Endodermal cell (in vitro differentiated cells): ENCODE data around the gene DSCAML1. TPM values are rescaled to one million over a fixed set of nuclear protein-coding genes. Genes with fewer than 3 reads are reported as not detected.

Experiments
- DNase-seq: peaks from one replicate; pipeline ENCODE4 v3.0.0-alpha.2; 2017
- H3K27ac ChIP-seq: 2 replicates; pipeline ENCODE4 v1.5.1; 2013; ENCODE audit warnings: mild to moderate bottlenecking, low read depth, low read length, moderate library complexity
- H3K27me3 ChIP-seq: 2 replicates; pipeline ENCODE4 v1.6.1; 2013; ENCODE audit warnings: mild to moderate bottlenecking, low read length, moderate library complexity; ENCODE audit not compliant: insufficient read depth, control insufficient read depth, poor library complexity, severe bottlenecking
- H3K36me3 ChIP-seq: 2 replicates; pipeline ENCODE4 v1.7.0; 2013; ENCODE audit warnings: mild to moderate bottlenecking, low read length, moderate library complexity; ENCODE audit not compliant: control insufficient read depth, insufficient read depth
- H3K4me1 ChIP-seq: one replicate; pipeline ENCODE4 v1.7.0; 2013; ENCODE audit warnings: low read length; ENCODE audit not compliant: control insufficient read depth, insufficient read depth
- H3K4me3 ChIP-seq: 2 replicates; pipeline ENCODE4 v1.5.1; 2013; ENCODE audit warnings: mild to moderate bottlenecking, low read length, moderate library complexity
- H3K9ac ChIP-seq: 2 replicates; pipeline ENCODE4 v1.6.1; 2013; ENCODE audit warnings: mild to moderate bottlenecking, low read length, moderate library complexity; ENCODE audit not compliant: poor library complexity, severe bottlenecking; ENCODE audit errors: extremely low read depth
- H3K9me3 ChIP-seq: 2 replicates; pipeline ENCODE4 v1.6.1; 2013; ENCODE audit warnings: mild to moderate bottlenecking, low read length, moderate library complexity; ENCODE audit not compliant: control insufficient read depth
- H3K27ac Mint-ChIP-seq: 2 replicates; pipeline ENCODE4 v1.8.0; 2020; ENCODE audit warnings: mixed read lengths
- H3K27me3 Mint-ChIP-seq: 2 replicates; pipeline ENCODE4 v1.8.0; 2021; ENCODE audit warnings: mild to moderate bottlenecking, mixed read lengths; ENCODE audit not compliant: insufficient read depth
- H3K36me3 Mint-ChIP-seq: 2 replicates; pipeline ENCODE4 v1.8.0; 2020; ENCODE audit warnings: low read depth, mixed read lengths
- H3K4me1 Mint-ChIP-seq: 2 replicates; pipeline ENCODE4 v1.8.0; 2020; ENCODE audit warnings: mixed read lengths
- H3K4me3 Mint-ChIP-seq: 2 replicates; pipeline ENCODE4 v1.8.0; 2020; ENCODE audit warnings: mild to moderate bottlenecking, moderate library complexity, mixed read lengths
- H3K9me3 Mint-ChIP-seq: 2 replicates; pipeline ENCODE4 v1.8.0; 2020; ENCODE audit warnings: mild to moderate bottlenecking, mixed read lengths
- WGBS, 2 experiments: methylation state at CpG; one replicate each; pipeline versions ENCODE4 v1.1.5 to v1.1.7; 2013; ENCODE audit warnings: missing lambda C conversion rate in 2 of 2, mixed read lengths in 1 of 2; ENCODE audit not compliant: insufficient coverage in 1 of 2, insufficient read length in 1 of 2; 5-methylcytosine and 5-hydroxymethylcytosine counted together
- total RNA-seq, 2 donors: library from RNA; stranded (reverse); fragmentation: NEBNext Ultra II Directional in 1 of 2; extraction: Animal tissue kit (Norgen Biotek cat#: 25700) in 1 of 2; gene quantifications; 2 replicates in 1 of 2; 3 replicates in 1 of 2; pipeline ENCODE4 v1.2.1, GENCODE V29; 2021
- TF ChIP-seq, protein P1 (sequence below): fragments of 200-600 bp; sonication (generic); conservative IDR thresholded peaks from 2 replicates; pipeline ENCODE4 v1.5.0; 2021; ENCODE audit warnings: antibody characterized with exemption, mild to moderate bottlenecking

Gene DSCAML1
- total RNA-seq, 2 donors from 2014 or later: 5.6 to 10.9 TPM

DNA sequence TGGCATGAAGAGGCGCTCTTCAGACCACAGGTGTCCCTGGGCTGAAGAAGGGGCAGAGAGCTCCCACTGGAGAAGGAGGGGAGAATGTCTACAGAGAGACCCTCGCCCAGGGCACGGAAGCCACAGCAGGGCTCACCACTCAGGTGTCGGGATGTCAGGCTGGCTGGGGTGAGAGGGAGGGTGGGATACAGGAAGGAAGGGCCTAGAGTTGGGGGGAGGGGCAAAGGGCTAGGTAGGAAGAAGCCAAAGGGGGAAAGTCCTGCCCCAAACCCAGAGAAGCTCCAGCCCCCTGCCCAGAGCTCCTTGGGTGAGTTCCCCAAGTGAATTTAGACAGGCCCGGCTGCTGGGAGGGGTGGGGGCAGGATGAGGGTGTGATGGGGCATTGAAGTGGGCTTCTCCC lies 237.3 kb downstream of the DSCAML1 start:
- no peak overlapping the region for H3K27ac Mint-ChIP-seq
- H3K36me3 ChIP-seq: no peaks in the 10 kb centered on the region
- no peak overlapping the region for H3K4me3 ChIP-seq
- no peak overlapping the region for H3K9ac ChIP-seq
- H3K27me3 ChIP-seq: peaks cover 99% of the 10 kb centered on the region
- H3K4me1 Mint-ChIP-seq: peaks cover 20% of the 10 kb centered on the region
- H3K27me3 Mint-ChIP-seq: peaks cover 93% of the 10 kb centered on the region
- H3K36me3 Mint-ChIP-seq: no peaks in the 10 kb centered on the region
- TF ChIP-seq, protein P1, sequence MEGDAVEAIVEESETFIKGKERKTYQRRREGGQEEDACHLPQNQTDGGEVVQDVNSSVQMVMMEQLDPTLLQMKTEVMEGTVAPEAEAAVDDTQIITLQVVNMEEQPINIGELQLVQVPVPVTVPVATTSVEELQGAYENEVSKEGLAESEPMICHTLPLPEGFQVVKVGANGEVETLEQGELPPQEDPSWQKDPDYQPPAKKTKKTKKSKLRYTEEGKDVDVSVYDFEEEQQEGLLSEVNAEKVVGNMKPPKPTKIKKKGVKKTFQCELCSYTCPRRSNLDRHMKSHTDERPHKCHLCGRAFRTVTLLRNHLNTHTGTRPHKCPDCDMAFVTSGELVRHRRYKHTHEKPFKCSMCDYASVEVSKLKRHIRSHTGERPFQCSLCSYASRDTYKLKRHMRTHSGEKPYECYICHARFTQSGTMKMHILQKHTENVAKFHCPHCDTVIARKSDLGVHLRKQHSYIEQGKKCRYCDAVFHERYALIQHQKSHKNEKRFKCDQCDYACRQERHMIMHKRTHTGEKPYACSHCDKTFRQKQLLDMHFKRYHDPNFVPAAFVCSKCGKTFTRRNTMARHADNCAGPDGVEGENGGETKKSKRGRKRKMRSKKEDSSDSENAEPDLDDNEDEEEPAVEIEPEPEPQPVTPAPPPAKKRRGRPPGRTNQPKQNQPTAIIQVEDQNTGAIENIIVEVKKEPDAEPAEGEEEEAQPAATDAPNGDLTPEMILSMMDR: no peak
- no peaks in the 10 kb centered on the region for H3K9me3 ChIP-seq
- no peak overlapping the region for H3K4me3 Mint-ChIP-seq
- H3K27ac ChIP-seq: no peak overlapping the region
- 89 to 100% methylated on average over 1 to 5 of the region's 5 CpGs for WGBS, 2 experiments
- no peak for DNase-seq
- no peaks in the 10 kb centered on the region for H3K9me3 Mint-ChIP-seq
- H3K4me1 ChIP-seq: no peaks in the 10 kb centered on the region

DNA sequence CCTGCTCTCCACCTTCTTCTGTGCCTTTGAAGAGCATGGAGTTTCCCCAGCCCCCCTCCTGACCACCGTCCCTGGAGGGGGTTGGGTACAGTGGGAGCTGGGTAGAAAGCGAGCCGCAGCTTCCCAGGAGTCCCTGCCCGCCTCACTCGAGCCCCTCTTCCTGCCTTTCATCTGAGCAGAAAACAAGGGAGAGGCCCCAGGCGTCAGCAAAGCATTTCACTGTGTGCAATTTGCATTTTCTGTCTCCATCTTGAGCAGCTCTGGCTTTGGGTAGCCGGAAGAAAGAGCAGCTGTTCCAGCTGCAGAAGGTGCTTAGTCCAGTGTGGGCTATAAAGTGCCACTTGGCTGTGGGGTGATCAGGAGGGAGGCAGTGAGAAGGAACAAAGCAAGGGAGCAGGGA lies 239.7 kb downstream of the DSCAML1 start:
- Mint-ChIP-seq H3K27ac (no peak overlapping the region), H3K27me3 (peaks cover 95% of the 10 kb centered on the region)

DNA sequence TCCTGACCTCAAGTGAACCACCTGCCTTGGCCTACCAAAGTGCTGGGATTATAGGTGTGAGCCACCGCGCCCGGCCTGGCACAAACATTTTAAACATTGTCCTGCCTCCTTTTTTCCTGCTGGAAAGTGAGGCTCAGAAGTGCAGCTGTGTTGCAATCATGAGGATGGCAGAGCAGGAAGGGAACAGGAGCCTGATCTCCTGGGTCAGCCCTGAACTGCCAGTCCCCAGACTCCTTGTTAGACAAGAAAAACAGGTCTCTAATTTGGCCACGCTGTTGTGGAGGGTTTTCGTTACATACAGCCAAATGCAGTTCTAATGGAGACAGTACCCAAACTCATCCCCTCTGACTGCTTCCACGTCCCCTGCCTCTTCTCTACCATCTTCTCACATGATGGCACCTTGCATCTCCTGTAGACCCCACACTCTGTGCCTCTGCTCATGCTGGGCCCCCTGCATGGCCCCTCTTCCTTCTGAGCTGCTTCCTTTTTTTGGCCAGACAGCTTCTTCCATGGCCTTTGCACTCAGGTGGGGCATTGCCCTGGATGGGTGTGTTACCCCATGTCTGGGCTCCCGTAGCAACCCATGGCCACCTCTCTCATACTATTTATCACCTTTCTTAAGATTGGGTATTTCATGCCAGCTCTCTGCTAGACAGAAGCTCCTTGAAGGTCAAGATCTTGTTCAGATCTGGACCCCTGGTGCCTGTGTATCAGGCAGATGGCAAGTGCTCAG lies 242.2 kb downstream of the DSCAML1 start:
- Mint-ChIP-seq H3K36me3 (no peaks in the 10 kb centered on the region), H3K4me3 (no peak overlapping the region), H3K4me1 (peaks cover 39% of the 10 kb centered on the region), H3K27me3 (peaks cover 94% of the 10 kb centered on the region), H3K9me3 (no peaks in the 10 kb centered on the region), H3K27ac (no peak overlapping the region)
- Histone ChIP-seq H3K9ac (no peak overlapping the region), H3K27ac (no peak overlapping the region), H3K4me1 (peaks cover 4% of the 10 kb centered on the region), H3K4me3 (no peak overlapping the region), H3K27me3 (peaks cover 92% of the 10 kb centered on the region), H3K9me3 (no peaks in the 10 kb centered on the region), H3K36me3 (no peaks in the 10 kb centered on the region)
- no peak for DNase-seq
- TF ChIP-seq, protein P1: no peak
- WGBS, 2 experiments: 90 to 93% methylated on average over 4 to 7 of the region's 7 CpGs

More for the DNA sequence above, 239.7 kb downstream of the DSCAML1 start:
- H3K27ac ChIP-seq: no peak overlapping the region
- WGBS, 2 experiments: 46 to 67% methylated on average over 3 to 7 of the region's 7 CpGs
- H3K36me3 Mint-ChIP-seq: no peaks in the 10 kb centered on the region
- TF ChIP-seq, protein P1: no peak
- H3K4me1 Mint-ChIP-seq: peaks cover 27% of the 10 kb centered on the region
- no peak overlapping the region for H3K9ac ChIP-seq
- H3K4me3 ChIP-seq: no peak overlapping the region
- H3K4me3 Mint-ChIP-seq: no peak overlapping the region
- H3K4me1 ChIP-seq: no peaks in the 10 kb centered on the region
- peaks cover 98% of the 10 kb centered on the region for H3K27me3 ChIP-seq
- no peaks in the 10 kb centered on the region for H3K9me3 Mint-ChIP-seq
- DNase-seq: no peak
- H3K36me3 ChIP-seq: no peaks in the 10 kb centered on the region
- H3K9me3 ChIP-seq: no peaks in the 10 kb centered on the region
